ENCODE measurements around the gene CTRL.

Gene CTRL

DNA sequence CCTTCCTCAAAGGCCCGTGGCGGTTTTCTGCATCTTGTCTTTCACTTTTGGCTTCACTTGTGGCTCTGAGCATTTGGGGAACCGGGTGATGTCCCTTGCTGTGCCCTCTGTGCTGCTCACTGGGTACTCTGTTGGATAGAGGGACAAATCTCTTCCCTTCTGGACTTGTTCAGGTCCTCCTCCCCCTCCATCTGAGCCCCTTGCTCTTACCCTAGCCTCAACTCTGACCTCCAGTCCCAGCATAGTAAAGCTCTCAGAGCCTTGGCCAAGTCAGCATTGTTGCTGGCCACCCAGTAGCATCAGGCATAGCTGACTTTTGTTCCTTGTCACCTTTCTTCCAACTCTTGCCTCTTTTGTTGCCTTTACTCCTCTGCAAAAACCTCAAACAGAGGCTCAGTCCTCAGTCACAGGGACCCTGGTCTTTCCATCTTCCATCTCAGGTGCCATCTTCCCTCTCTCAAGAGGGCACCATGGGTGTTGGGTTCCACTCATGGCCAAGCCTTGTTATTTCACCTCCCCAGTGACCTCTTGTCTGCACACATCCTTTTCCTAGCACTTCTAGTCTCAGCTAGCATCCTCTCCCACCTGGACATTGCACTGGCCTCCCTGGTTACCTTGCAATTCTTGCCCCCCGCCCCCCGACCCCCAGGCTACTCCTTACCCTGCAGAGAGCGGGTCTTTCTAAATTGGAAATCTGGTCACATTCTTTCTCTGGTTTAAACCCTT, 5.4 kb upstream of the CTRL start:
- DNase-seq (ENCODE audit: extremely low spot score): no peak
- POLR2A ChIA-PET: no interaction called here
- CTCF ChIA-PET: interaction anchor here (0.6 kb wide), 1 partner anchor 563 kb away, joined by 3 read pairs; no protein-coding TSS in a partner anchor
- TF ChIP-seq ELF4 (IDR thresholded peaks at IDR 0.05) (no peak), TARDBP (IDR thresholded peaks at IDR 0.05) (no peak), FOXK2 (IDR thresholded peaks at IDR 0.05) (no peak), ARNT (IDR thresholded peaks at IDR 0.05) (no peak), FOXA1 (IDR thresholded peaks at IDR 0.05) (no peak), FOXM1 (IDR thresholded peaks at IDR 0.05; ENCODE audit: borderline replicate concordance) (no peak)

DNA sequence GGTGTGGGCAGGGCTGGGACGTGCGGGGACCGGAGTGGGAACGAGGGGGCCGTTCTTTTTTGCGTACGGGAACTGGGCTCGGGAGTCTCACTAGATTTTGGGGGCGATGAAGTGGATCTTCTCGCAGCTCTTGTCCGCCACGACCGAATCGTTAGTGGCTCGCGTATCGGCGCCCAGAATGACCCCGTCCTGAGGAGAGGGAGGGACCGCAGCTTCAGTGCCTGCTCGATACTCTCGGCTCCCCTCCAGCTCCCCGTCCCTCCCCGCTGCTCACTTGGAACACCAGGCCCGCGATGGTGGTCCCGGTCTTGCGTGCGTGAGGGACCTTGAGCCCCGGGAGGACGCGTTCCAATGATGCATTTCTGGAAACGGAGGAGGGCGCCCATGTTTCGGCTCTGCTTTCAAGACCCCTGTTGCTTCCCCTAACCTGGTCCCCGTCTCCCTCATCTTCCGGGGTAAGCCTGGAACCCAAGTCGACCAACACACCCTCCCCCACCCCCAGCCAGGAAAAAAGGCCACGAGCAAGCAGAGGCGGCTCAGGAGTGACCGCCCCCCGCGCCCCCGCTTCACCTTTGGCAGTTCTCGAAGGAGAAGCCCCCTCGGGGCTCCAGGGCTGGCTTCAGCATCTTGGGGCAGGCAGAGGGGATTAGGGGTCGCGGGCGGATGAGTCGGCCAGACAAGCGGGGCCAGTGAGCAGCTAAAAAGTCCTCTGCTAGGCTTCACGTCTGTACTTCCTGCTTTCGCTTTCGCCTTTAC, 4.6 kb upstream of the CTRL start, which contains the start of gene PSMB10:
TSS of gene PSMB10 (minus strand) at position 727 of the 756 bp plus-strand sequence. CDS start at position 626, 101 bp downstream.
- TF ChIP-seq FOXM1 (IDR thresholded peaks at IDR 0.05; ENCODE audit: borderline replicate concordance): no peak
- no peak for TF ChIP-seq ELF4 (IDR thresholded peaks at IDR 0.05)
- no peak for TF ChIP-seq ARNT (IDR thresholded peaks at IDR 0.05)
- CTCF ChIA-PET: interaction anchor here (0.5 to 0.9 kb wide), 3 partner anchors 71 to 562 kb away, joined by 3 read pairs; no protein-coding TSS in a partner anchor
- POLR2A ChIA-PET: interaction anchor here (0.5 to 2.4 kb wide), 18 partner anchors 8 to 276 kb away, joined by 3 to 12 read pairs (median 4); partner anchors contain the start of genes ACD, C16orf86, ENKD1 and LCAT
- peak; percentile 34 for DNase-seq (ENCODE audit: extremely low spot score)

DNA sequence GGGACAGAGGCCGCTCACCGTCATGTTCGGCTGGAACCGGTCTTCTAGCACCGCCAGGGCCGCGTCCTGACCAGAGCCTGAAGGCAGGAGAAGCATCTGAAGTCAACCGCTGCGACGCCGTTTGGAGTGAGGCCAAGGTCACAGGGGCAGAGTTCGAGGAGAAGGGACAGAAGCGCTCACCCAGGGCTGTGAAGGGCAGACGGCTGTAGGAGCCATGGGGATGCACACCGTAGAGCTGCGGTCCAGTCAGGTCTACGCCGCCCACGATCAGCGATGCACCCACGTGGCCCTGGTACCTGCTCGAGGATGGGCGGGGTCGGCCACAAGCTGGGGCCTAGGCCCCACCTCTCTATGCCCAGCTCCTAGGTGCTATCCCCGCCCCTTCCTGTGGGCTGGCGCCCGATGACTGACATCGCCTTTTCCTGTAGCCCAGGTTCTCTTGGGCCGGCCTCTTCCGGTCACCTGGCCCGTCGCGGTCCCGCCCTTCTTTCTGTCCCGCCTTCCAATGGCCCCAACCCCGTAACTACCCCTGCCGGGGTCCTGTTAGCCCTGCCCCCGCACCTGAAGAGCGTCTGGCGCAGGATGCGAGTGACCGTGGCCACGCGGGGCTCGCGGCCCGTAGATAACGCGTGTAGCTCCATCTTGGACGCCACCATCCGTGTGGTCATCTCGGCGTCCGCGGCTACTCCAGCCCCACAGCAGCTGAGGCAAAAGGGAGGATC, 3.9 kb upstream of the CTRL start:
- peak; percentile 97 for DNase-seq (ENCODE audit: extremely low spot score)
- POLR2A ChIA-PET: interaction anchor here (0.7 to 2.4 kb wide), 20 partner anchors 8 to 269 kb away, joined by 3 to 12 read pairs (median 4); partner anchors contain the start of genes C16orf86, ENKD1, LCAT and NUTF2
- TF ChIP-seq NFRKB (IDR thresholded peaks at IDR 0.05) (no peak), SP1 (IDR thresholded peaks at IDR 0.05) (no peak), SUZ12 (IDR thresholded peaks at IDR 0.05) (no peak), LEF1 (IDR thresholded peaks at IDR 0.05; ENCODE audit: borderline replicate concordance) (no peak), ZNF384 (IDR thresholded peaks at IDR 0.05) (no peak), L3MBTL2 (conservative IDR thresholded peaks at IDR 0.05) (peak; percentile 73), HDGF (IDR thresholded peaks at IDR 0.05; ENCODE audit: borderline replicate concordance) (no peak), FOXK2 (IDR thresholded peaks at IDR 0.05) (no peak), TARDBP (IDR thresholded peaks at IDR 0.05) (no peak)
- TF ChIP-seq, protein P1, sequence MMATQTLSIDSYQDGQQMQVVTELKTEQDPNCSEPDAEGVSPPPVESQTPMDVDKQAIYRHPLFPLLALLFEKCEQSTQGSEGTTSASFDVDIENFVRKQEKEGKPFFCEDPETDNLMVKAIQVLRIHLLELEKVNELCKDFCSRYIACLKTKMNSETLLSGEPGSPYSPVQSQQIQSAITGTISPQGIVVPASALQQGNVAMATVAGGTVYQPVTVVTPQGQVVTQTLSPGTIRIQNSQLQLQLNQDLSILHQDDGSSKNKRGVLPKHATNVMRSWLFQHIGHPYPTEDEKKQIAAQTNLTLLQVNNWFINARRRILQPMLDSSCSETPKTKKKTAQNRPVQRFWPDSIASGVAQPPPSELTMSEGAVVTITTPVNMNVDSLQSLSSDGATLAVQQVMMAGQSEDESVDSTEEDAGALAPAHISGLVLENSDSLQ (IDR thresholded peaks at IDR 0.05): peak; percentile 98
- CTCF ChIA-PET: interaction anchor here (0.5 to 1.4 kb wide), 4 partner anchors 70 to 415 kb away, joined by 3 read pairs; no protein-coding TSS in a partner anchor

DNA sequence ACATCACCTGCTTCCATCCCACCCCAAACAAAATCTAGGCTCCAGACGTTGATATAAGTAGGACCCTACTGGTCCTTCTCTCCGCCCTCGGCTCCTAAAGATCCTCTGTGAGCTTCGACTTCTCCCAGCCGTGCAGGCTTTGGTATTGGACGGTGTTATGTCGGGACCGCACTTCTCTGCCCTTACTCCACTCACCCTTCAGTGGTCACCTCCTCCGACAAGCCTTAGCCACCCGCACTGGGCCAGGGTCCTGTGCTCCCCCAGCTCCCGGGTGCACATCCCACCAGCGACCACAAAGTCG, 3.4 kb upstream of the CTRL start:
- no peak for TF ChIP-seq TARDBP (IDR thresholded peaks at IDR 0.05)
- CTCF ChIA-PET: interaction anchor here (1.4 kb wide), 1 partner anchor 414 kb away, joined by 3 read pairs; no protein-coding TSS in a partner anchor
- POLR2A ChIA-PET: interaction anchor here (0.9 to 2.4 kb wide), 17 partner anchors 9 to 268 kb away, joined by 3 to 12 read pairs (median 4); partner anchors contain the start of genes C16orf86, ENKD1, LCAT and NUTF2
- DNase-seq (ENCODE audit: extremely low spot score): no peak

DNA sequence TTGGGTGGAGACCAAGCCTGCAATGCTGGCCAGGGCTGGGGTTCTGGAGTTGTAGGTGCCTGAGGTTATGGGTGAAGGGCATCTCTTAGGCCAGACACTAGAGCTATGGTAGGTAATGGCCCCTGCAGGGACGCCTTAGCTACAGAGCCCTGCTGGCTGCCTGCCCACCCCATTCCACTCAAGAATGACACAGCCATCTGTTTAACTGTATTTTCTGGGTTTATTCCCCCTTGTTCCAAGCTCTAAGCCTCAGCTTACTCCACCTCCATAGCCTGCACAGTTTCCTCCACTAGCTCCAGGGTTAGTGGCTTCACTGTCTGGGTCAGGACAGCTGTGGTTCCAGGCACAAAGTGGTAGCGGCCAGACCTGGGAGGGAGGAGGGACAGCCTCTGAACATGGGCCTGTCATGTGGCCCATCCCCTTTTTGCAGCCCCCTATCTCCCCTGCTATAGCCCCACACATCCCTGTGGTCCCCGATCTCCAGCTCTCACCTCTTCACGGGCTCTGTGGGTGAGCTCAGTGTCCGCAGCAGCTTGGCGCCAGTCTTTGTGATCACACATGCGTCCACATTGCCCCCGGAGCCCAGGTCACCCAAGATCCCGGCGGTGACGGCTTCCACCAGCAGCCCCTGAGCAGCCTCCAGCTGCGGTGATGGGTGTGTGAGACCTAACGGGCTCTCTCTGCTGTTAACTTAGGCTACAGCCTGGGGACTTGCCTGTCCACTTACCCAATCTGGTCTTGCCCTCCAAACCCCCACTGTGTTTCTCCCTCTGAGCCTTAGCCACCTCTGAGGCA, 2.8 kb upstream of the CTRL start:
- ChIA-PET CTCF (interaction anchor here (1.3 to 1.4 kb wide), 2 partner anchors 50 to 414 kb away, joined by 3 to 7 read pairs; no protein-coding TSS in a partner anchor), POLR2A (interaction anchor here (1.0 to 2.4 kb wide), 5 partner anchors 9 to 268 kb away, joined by 3 to 12 read pairs (median 5); partner anchors contain the start of genes C16orf86, ENKD1 and PSKH1)
- TF ChIP-seq LEF1 (IDR thresholded peaks at IDR 0.05; ENCODE audit: borderline replicate concordance) (no peak), FOXM1 (IDR thresholded peaks at IDR 0.05; ENCODE audit: borderline replicate concordance) (no peak), HDGF (IDR thresholded peaks at IDR 0.05; ENCODE audit: borderline replicate concordance) (no peak), L3MBTL2 (conservative IDR thresholded peaks at IDR 0.05) (no peak), FOXA1 (IDR thresholded peaks at IDR 0.05) (no peak), NFRKB (IDR thresholded peaks at IDR 0.05) (no peak)
- no peak for DNase-seq (ENCODE audit: extremely low spot score)

DNA sequence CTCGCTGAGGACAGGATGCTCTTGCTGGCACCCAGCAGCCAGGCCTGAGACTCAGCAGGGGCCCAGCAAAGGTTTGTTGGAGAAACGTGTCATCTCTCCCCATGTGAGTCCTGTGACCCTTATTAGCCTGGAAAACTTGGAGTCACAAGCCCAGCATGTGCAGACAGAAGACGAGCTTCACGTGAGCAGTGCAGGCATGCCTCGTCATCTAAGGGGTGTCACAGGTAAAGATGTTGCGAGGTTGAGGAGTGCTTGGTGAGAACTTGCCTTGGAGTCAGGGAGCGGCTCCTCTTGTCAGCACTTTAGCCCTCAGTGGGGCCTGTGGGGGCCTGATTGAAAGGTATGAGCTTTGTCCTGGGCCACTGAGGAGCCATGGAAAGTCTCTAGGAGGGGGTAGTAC, 2.1 kb upstream of the CTRL start:
- ChIA-PET POLR2A (interaction anchor here (1.6 to 2.4 kb wide), 2 partner anchors 8 to 41 kb away, joined by 4 to 12 read pairs; partner anchors contain the start of gene PSKH1), CTCF (interaction anchor here (1.3 kb wide), 1 partner anchor 50 kb away, joined by 7 read pairs; no protein-coding TSS in a partner anchor)
- no peak for TF ChIP-seq HDGF (IDR thresholded peaks at IDR 0.05; ENCODE audit: borderline replicate concordance)
- TF ChIP-seq, protein P1 (IDR thresholded peaks at IDR 0.05): no peak
- TF ChIP-seq ELF4 (IDR thresholded peaks at IDR 0.05): no peak
- TF ChIP-seq L3MBTL2 (conservative IDR thresholded peaks at IDR 0.05): no peak
- no peak for TF ChIP-seq FOXK2 (IDR thresholded peaks at IDR 0.05)
- TF ChIP-seq CTBP1 (IDR thresholded peaks at IDR 0.05; ENCODE audit: borderline replicate concordance): no peak
- no peak for DNase-seq (ENCODE audit: extremely low spot score)

All from HEK293T (cell line).